ENCODE measurements around the gene SULT1B1.

The SULT1B1 gene

DNA sequence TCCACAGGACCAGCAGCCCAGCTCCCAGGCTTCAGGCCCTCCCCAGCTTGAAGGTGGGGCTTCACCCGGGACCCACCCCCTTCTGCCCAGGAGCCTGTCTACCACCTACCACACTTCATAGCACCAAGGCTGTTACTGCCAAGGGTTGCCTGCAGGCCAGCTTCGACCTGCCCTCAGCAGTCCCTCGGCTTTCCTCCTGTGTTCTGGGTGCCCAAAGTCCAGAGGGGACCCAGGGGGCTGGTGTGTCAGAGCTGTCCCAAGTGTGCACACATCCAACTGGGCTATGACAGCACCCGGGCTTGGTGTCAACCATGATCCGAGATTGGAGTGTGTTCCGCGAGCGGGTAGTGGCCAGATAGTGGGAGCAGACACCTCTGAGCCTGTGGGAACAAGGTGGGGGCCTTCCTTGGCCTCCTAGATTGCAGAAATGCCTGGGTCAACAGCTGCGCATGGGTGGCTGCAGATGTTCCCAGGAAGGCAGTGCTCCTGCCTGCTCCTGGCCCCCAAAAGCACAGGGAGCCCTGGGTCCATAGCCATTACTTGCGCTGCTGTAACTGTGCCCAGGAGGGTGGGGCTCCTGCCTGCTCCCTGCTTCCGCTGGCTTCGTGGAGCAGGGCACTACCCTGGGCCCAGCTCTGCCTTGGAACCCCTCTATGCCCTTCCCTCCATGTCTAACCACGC is 16.8 kb downstream of the SULT1B1 start:
- DNase-seq (ENCODE audit: low spot score in 2 of 2) = no peak
- H3K4me1 Mint-ChIP-seq = no peaks in the 10 kb centered on the region
- peaks cover 30% of the 10 kb centered on the region for H3K9me3 Mint-ChIP-seq
- peaks cover 3% of the 10 kb centered on the region for H3K36me3 Mint-ChIP-seq (ENCODE audit: insufficient read depth)
- no peak for ATAC-seq (replicated peaks; ENCODE audit: extremely low read depth, poor library complexity, severe bottlenecking)
- no peak overlapping the region for H3K4me3 Mint-ChIP-seq
- no peak overlapping the region for H3K27ac Mint-ChIP-seq (ENCODE audit: low read depth)
- no peaks in the 10 kb centered on the region for H3K27me3 Mint-ChIP-seq

DNA sequence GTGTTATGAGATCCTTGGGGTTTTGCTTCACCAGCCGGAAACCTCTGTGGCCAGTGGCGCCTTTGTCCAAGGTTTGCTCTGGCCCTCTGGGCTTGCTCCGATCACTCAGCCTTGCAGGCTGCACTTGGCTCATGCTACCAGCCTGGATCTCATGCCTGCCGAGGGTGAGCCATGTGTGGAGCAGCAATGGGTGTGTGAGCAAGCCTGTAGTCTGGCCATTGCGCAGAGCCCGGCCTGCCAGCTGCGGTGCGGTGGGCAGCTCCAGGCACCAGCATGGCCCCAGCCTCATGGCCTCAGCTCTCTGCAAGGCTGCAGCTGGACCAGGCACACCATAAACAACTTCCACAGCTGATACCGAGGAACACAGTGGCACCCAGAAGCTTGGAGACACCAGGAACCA is 17.8 kb downstream of the SULT1B1 start:
- ATAC-seq (replicated peaks; ENCODE audit: extremely low read depth, poor library complexity, severe bottlenecking) = no peak
- Mint-ChIP-seq H3K4me3 (no peak overlapping the region), H3K9me3 (peaks cover 25% of the 10 kb centered on the region), H3K4me1 (no peaks in the 10 kb centered on the region), H3K27ac (ENCODE audit: low read depth) (no peak overlapping the region), H3K27me3 (no peaks in the 10 kb centered on the region), H3K36me3 (ENCODE audit: insufficient read depth) (peaks cover 3% of the 10 kb centered on the region)
- no peak for DNase-seq (ENCODE audit: low spot score in 2 of 2)

- no peak for DNase-seq (ENCODE audit: low spot score in 2 of 2)
- H3K4me3 Mint-ChIP-seq = no peak overlapping the region
- no peaks in the 10 kb centered on the region for H3K36me3 Mint-ChIP-seq (ENCODE audit: insufficient read depth)
- peaks cover 5% of the 10 kb centered on the region for H3K9me3 Mint-ChIP-seq
- no peak for ATAC-seq (replicated peaks; ENCODE audit: extremely low read depth, poor library complexity, severe bottlenecking)
- no peaks in the 10 kb centered on the region for H3K27me3 Mint-ChIP-seq
- no peak overlapping the region for H3K27ac Mint-ChIP-seq (ENCODE audit: low read depth)
- no peaks in the 10 kb centered on the region for H3K4me1 Mint-ChIP-seq
Observed at GRCh38 chr4:69738872-69739271, 21.5 kb downstream of the SULT1B1 start.

- no peak for ATAC-seq (replicated peaks; ENCODE audit: extremely low read depth, poor library complexity, severe bottlenecking)
- DNase-seq (ENCODE audit: low spot score in 2 of 2) = no peak
- Mint-ChIP-seq H3K4me3 (no peak overlapping the region), H3K4me1 (no peaks in the 10 kb centered on the region), H3K27ac (ENCODE audit: low read depth) (no peak overlapping the region), H3K36me3 (ENCODE audit: insufficient read depth) (no peaks in the 10 kb centered on the region), H3K9me3 (no peaks in the 10 kb centered on the region), H3K27me3 (no peaks in the 10 kb centered on the region)
Observed at GRCh38 chr4:69735119-69735518, 25.3 kb downstream of the SULT1B1 start.

- no peaks in the 10 kb centered on the region for H3K36me3 Mint-ChIP-seq (ENCODE audit: insufficient read depth)
Observed at GRCh38 chr4:69731847-69732246, 28.6 kb downstream of the SULT1B1 start.

GRCh38 chr4:69731241-69731640 is 29.2 kb downstream of the SULT1B1 start:
- Mint-ChIP-seq H3K27ac (ENCODE audit: low read depth) (no peak overlapping the region), H3K36me3 (ENCODE audit: insufficient read depth) (no peaks in the 10 kb centered on the region), H3K27me3 (no peaks in the 10 kb centered on the region), H3K9me3 (no peaks in the 10 kb centered on the region), H3K4me1 (no peaks in the 10 kb centered on the region), H3K4me3 (no peak overlapping the region)
- no peak for ATAC-seq (replicated peaks; ENCODE audit: extremely low read depth, poor library complexity, severe bottlenecking)
- no peak for DNase-seq (ENCODE audit: low spot score in 2 of 2)

More at GRCh38 chr4:69731847-69732246, 28.6 kb downstream of the SULT1B1 start:
- Mint-ChIP-seq H3K9me3 (no peaks in the 10 kb centered on the region), H3K4me1 (no peaks in the 10 kb centered on the region), H3K27me3 (no peaks in the 10 kb centered on the region), H3K4me3 (no peak overlapping the region), H3K27ac (ENCODE audit: low read depth) (no peak overlapping the region)
- ATAC-seq (replicated peaks; ENCODE audit: extremely low read depth, poor library complexity, severe bottlenecking) (no peak), DNase-seq (ENCODE audit: low spot score in 2 of 2) (no peak)

- Mint-ChIP-seq H3K4me3 (no peak overlapping the region), H3K4me1 (no peaks in the 10 kb centered on the region), H3K9me3 (no peaks in the 10 kb centered on the region), H3K27me3 (no peaks in the 10 kb centered on the region), H3K27ac (ENCODE audit: low read depth) (no peak overlapping the region), H3K36me3 (ENCODE audit: insufficient read depth) (no peaks in the 10 kb centered on the region)
- DNase-seq (ENCODE audit: low spot score in 2 of 2) (no peak), ATAC-seq (replicated peaks; ENCODE audit: extremely low read depth, poor library complexity, severe bottlenecking) (no peak)
Observed at GRCh38 chr4:69730002-69730401, 30.4 kb downstream of the SULT1B1 start.

DNA sequence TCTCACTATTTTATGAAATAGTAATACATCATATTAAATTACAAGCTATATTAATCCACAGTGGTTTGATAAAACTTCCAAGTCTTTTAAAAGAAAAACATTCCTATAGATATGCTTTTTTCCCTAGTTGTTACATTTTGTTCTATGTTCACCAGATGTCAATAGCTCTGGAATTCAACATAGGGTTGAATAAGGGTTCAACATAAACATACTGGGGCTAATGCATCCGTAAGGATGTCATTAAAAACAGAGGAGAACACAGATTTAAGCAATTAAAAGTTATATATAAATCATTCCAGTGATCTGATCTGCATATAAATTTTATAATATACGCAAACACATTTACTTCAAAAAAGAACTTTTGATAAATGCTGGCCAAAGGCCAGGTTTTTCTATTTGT is 32.5 kb downstream of the SULT1B1 start:
- ATAC-seq (replicated peaks; ENCODE audit: extremely low read depth, poor library complexity, severe bottlenecking) (no peak), DNase-seq (ENCODE audit: low spot score in 2 of 2) (no peak)
- H3K9me3 Mint-ChIP-seq = no peaks in the 10 kb centered on the region
- H3K36me3 Mint-ChIP-seq (ENCODE audit: insufficient read depth) = no peaks in the 10 kb centered on the region
- no peak overlapping the region for H3K4me3 Mint-ChIP-seq
- no peaks in the 10 kb centered on the region for H3K27me3 Mint-ChIP-seq
- H3K4me1 Mint-ChIP-seq = no peaks in the 10 kb centered on the region
- no peak overlapping the region for H3K27ac Mint-ChIP-seq (ENCODE audit: low read depth)

GRCh38 chr4:69727426-69727825 is 33.0 kb downstream of the SULT1B1 start:
- ATAC-seq (replicated peaks; ENCODE audit: extremely low read depth, poor library complexity, severe bottlenecking) (no peak), DNase-seq (ENCODE audit: low spot score in 2 of 2) (no peak)
- Mint-ChIP-seq H3K36me3 (ENCODE audit: insufficient read depth) (no peaks in the 10 kb centered on the region), H3K9me3 (no peaks in the 10 kb centered on the region), H3K27ac (ENCODE audit: low read depth) (no peak overlapping the region), H3K4me3 (no peak overlapping the region), H3K27me3 (no peaks in the 10 kb centered on the region), H3K4me1 (no peaks in the 10 kb centered on the region)

DNA sequence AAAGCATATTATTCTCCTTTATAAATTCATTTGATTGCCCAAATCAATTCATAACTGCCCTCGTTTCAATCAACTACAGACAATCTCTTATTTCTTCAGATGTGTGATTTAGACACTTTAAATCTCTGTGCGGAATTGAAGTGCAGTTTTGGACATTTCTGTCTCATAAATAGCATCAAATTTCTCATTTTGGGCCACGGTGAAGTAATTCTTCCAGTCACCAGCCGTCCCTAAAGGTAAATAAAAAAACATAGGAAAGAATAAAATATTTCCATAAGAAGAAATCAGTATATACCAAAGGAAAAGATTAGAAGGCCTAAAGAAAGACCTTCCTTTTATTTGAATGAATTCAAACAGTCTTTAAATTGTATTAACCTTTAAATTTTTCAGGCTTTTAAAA is 33.4 kb downstream of the SULT1B1 start:
- Mint-ChIP-seq H3K36me3 (ENCODE audit: insufficient read depth) (no peaks in the 10 kb centered on the region), H3K9me3 (no peaks in the 10 kb centered on the region), H3K4me1 (no peaks in the 10 kb centered on the region), H3K27ac (ENCODE audit: low read depth) (no peak overlapping the region), H3K4me3 (no peak overlapping the region), H3K27me3 (no peaks in the 10 kb centered on the region)
- no peak for ATAC-seq (replicated peaks; ENCODE audit: extremely low read depth, poor library complexity, severe bottlenecking)
- no peak for DNase-seq (ENCODE audit: low spot score in 2 of 2)

GRCh38 chr4:69718396-69719271 is 41.8 kb downstream of the SULT1B1 start:
- Mint-ChIP-seq H3K4me3 (no peak overlapping the region), H3K9me3 (no peaks in the 10 kb centered on the region), H3K27me3 (no peaks in the 10 kb centered on the region), H3K27ac (ENCODE audit: low read depth) (no peak overlapping the region), H3K4me1 (no peaks in the 10 kb centered on the region), H3K36me3 (ENCODE audit: insufficient read depth) (no peaks in the 10 kb centered on the region)
- DNase-seq (ENCODE audit: low spot score in 2 of 2) = no peak
- ATAC-seq (replicated peaks; ENCODE audit: extremely low read depth, poor library complexity, severe bottlenecking) = no peak

- no peak for DNase-seq (ENCODE audit: low spot score in 2 of 2)
- H3K4me1 Mint-ChIP-seq = no peaks in the 10 kb centered on the region
- no peaks in the 10 kb centered on the region for H3K27me3 Mint-ChIP-seq
- H3K4me3 Mint-ChIP-seq = no peak overlapping the region
- ATAC-seq (replicated peaks; ENCODE audit: extremely low read depth, poor library complexity, severe bottlenecking) = no peak
- no peaks in the 10 kb centered on the region for H3K36me3 Mint-ChIP-seq (ENCODE audit: insufficient read depth)
- no peak overlapping the region for H3K27ac Mint-ChIP-seq (ENCODE audit: low read depth)
- no peaks in the 10 kb centered on the region for H3K9me3 Mint-ChIP-seq
Observed at GRCh38 chr4:69717778-69718177, 42.6 kb downstream of the SULT1B1 start.

GRCh38 chr4:69716654-69717053 is 43.8 kb downstream of the SULT1B1 start:
- DNase-seq (ENCODE audit: low spot score in 2 of 2) (no peak), ATAC-seq (replicated peaks; ENCODE audit: extremely low read depth, poor library complexity, severe bottlenecking) (no peak)
- Mint-ChIP-seq H3K27me3 (no peaks in the 10 kb centered on the region), H3K36me3 (ENCODE audit: insufficient read depth) (no peaks in the 10 kb centered on the region), H3K27ac (ENCODE audit: low read depth) (no peak overlapping the region), H3K4me3 (no peak overlapping the region), H3K4me1 (no peaks in the 10 kb centered on the region), H3K9me3 (no peaks in the 10 kb centered on the region)

All from central memory CD8-positive, alpha-beta T cell (primary cell).